Fibroblast of lung (primary cell): ENCODE measurements around the gene REXO5. TPM values are rescaled to one million over a fixed set of nuclear protein-coding genes. Genes with fewer than 3 reads are reported as not detected.
A peak's percentile ranks its signal among the peaks of the same experiment; 100 is the strongest.

Experiments used
- DNase-seq, 2 donors: peaks; one replicate each; pipeline versions ENCODE4 v3.0.0 to v3.0.0-alpha.2; 2010; ENCODE audit warnings: low read depth in 2 of 2
- H2AFZ ChIP-seq: 2 replicates; pipeline ENCODE4 v1.5.1; 2012; ENCODE audit warnings: low read length, control low read depth, inconsistent platforms
- H3K27ac ChIP-seq: 2 replicates; pipeline ENCODE4 v1.5.1; 2011; ENCODE audit warnings: low read length, control low read depth; ENCODE audit not compliant: insufficient read depth
- H3K27me3 ChIP-seq: 2 replicates; pipeline ENCODE4 v1.5.1; 2011; ENCODE audit warnings: mild to moderate bottlenecking, low read length; ENCODE audit not compliant: control insufficient read depth, insufficient read depth
- H3K36me3 ChIP-seq: 2 replicates; pipeline ENCODE4 v1.5.1; 2011; ENCODE audit warnings: low read length; ENCODE audit not compliant: control insufficient read depth, insufficient read depth
- H3K4me1 ChIP-seq: 2 replicates; pipeline ENCODE4 v1.5.1; 2011; ENCODE audit warnings: low read length; ENCODE audit not compliant: control insufficient read depth, insufficient read depth; ENCODE audit errors: extremely low read depth
- H3K4me2 ChIP-seq: 2 replicates; pipeline ENCODE4 v1.5.1; 2011; ENCODE audit warnings: low read length, control low read depth; ENCODE audit not compliant: insufficient read depth; ENCODE audit errors: extremely low read depth
- H3K4me3 ChIP-seq, 4 experiments: fragments of 200-600 bp in 1 of 4; sonication (generic) in 1 of 4; replicated peaks in 1 of 4; 2 replicates each; pipeline ENCODE4 v1.5.1; 2011 to 2016; ENCODE audit warnings: low read length in 4 of 4, low read depth in 3 of 4, mild to moderate bottlenecking in 3 of 4, control low read depth in 2 of 4, inconsistent platforms in 1 of 4, mixed read lengths in 1 of 4; ENCODE audit not compliant: insufficient read depth in 1 of 4; ENCODE audit errors: control extremely low read depth in 1 of 4
- H3K79me2 ChIP-seq: 2 replicates; pipeline ENCODE4 v1.5.1; 2012; ENCODE audit warnings: mild to moderate bottlenecking, low read length, inconsistent platforms; ENCODE audit not compliant: control insufficient read depth, insufficient read depth
- H3K9ac ChIP-seq: 2 replicates; pipeline ENCODE4 v1.5.1; 2011; ENCODE audit warnings: mild to moderate bottlenecking, low read length, control low read depth; ENCODE audit not compliant: insufficient read depth
- H3K9me3 ChIP-seq: 2 replicates; pipeline ENCODE4 v1.5.1; 2012; ENCODE audit warnings: low read depth, low read length; ENCODE audit not compliant: control insufficient read depth, insufficient read depth
- H4K20me1 ChIP-seq: 2 replicates; pipeline ENCODE4 v1.5.1; 2011; ENCODE audit warnings: low read length; ENCODE audit not compliant: control insufficient read depth, insufficient read depth; ENCODE audit errors: extremely low read depth
- CTCF ChIP-seq, 2 donors: IDR thresholded peaks in 1 of 2; conservative IDR thresholded peaks in 1 of 2; 1 replicate in 1 of 2; 2 replicates in 1 of 2; pipeline ENCODE4 v1.5.1; 2011 to 2012; ENCODE audit warnings: low read length in 2 of 2, control low read depth in 1 of 2, inconsistent platforms in 1 of 2, low read depth in 1 of 2, mild to moderate bottlenecking in 1 of 2
- EZH2 ChIP-seq: IDR thresholded peaks from 2 replicates; pipeline ENCODE4 v1.5.1; 2012; ENCODE audit warnings: low read length, control low read depth, mild to moderate bottlenecking; ENCODE audit errors: missing control alignments
- polyA plus RNA-seq, 2 donors: library from polyadenylated mRNA; depleted of rRNA in 1 of 2; stranded (reverse) in 1 of 2; unstranded in 1 of 2; fragments of >200 nt; gene quantifications; 2 replicates each; pipeline ENCODE4 v1.2.1, GENCODE V29; 2011 to 2012; ENCODE audit warnings: missing spikeins in 1 of 2
- total RNA-seq: library from RNA; depleted of rRNA; stranded (reverse); fragments of >200 nt; gene quantifications from 2 replicates; pipeline ENCODE4 v1.2.1, GENCODE V29; 2014

Gene REXO5
- total and polyA plus RNA-seq, 2 donors (not counting 1 experiment from before 2014, with no cell fraction given) = 5.6 to 9.1 TPM

GRCh38 chr16:20784204-20784603 is 22.1 kb upstream of the REXO5 start:
- no peak overlapping the region for H2AFZ ChIP-seq
- no peak overlapping the region for H3K27ac ChIP-seq
- H3K79me2 ChIP-seq = no peaks in the 10 kb centered on the region
- no peaks in the 10 kb centered on the region for H3K27me3 ChIP-seq
- H3K4me2 ChIP-seq = no peak overlapping the region
- no peak for TF ChIP-seq EZH2
- no peak for TF ChIP-seq CTCF (conservative IDR thresholded peaks at IDR 0.05 in 1 of 2, IDR thresholded peaks at IDR 0.05 in 1 of 2; ENCODE audit: low read depth in 1 of 2, low read length in 2 of 2)
- no peak overlapping the region for H3K9ac ChIP-seq
- no peaks in the 10 kb centered on the region for H4K20me1 ChIP-seq
- H3K4me1 ChIP-seq = no peaks in the 10 kb centered on the region
- no peak overlapping the region for H3K4me3 ChIP-seq
- DNase-seq = no peak
- H3K9me3 ChIP-seq = no peaks in the 10 kb centered on the region
- H3K36me3 ChIP-seq = no peaks in the 10 kb centered on the region

DNA sequence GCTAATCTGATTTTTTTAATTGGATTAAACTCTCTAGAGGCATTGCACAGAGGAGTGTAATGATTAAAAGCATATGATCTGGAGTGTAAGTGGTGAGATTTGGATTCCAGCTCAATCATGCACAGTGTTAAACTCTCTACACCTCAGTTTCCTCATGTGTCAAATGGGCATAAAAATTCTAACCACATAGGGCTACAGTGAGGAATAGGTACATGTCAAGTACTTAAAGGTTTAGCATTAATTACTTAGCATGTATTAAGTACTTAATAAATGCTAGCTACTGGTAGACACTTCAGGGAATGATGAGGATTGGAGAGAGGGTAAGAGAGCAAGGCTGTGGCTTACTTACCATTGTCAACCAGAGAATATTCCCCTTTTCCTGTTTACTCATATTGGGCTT is 17.2 kb upstream of the REXO5 start:
- Histone ChIP-seq H4K20me1 (no peaks in the 10 kb centered on the region), H3K4me3 (no peak overlapping the region), H3K27ac (no peak overlapping the region), H3K4me2 (no peak overlapping the region), H3K27me3 (no peaks in the 10 kb centered on the region), H3K4me1 (no peaks in the 10 kb centered on the region), H3K79me2 (no peaks in the 10 kb centered on the region), H3K36me3 (no peaks in the 10 kb centered on the region), H3K9ac (no peak overlapping the region), H3K9me3 (no peaks in the 10 kb centered on the region), H2AFZ (no peak overlapping the region)
- no peak for DNase-seq
- no peak for TF ChIP-seq CTCF (conservative IDR thresholded peaks at IDR 0.05 in 1 of 2, IDR thresholded peaks at IDR 0.05 in 1 of 2; ENCODE audit: low read depth in 1 of 2, low read length in 2 of 2)
- no peak for TF ChIP-seq EZH2

DNA sequence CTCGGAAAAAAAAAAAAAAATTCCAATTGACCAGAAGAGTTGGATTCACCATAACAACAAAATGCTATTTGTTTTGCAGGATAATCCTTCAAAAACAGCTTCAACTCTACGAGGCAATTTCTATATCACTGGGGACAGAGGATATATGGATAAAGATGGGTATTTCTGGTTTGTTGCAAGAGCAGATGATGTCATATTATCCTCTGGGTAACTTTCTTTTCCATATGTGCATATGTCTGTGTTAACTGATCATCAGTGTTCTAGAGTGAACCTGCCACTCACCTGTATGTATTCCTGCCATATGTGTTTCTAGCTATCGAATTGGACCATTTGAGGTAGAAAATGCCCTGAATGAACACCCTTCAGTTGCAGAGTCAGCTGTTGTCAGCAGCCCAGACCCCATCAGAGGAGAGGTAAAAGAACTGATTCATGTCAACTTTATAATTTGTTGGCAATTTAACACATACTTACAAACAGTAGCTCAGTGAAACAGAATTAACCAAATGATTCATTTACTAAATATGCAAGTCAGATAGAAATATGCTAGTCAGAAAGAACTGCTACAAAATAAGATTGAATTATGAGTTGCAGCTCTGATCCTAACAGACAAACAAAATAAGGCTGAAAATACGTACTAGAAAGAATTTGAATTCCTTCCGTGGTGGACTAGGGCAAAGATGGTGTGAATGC is 14.3 kb upstream of the REXO5 start:
- Histone ChIP-seq H3K9ac (no peak overlapping the region), H3K27ac (no peak overlapping the region), H2AFZ (no peak overlapping the region), H3K36me3 (no peaks in the 10 kb centered on the region), H3K9me3 (no peaks in the 10 kb centered on the region), H3K4me1 (no peaks in the 10 kb centered on the region), H3K4me3 (no peak overlapping the region), H3K4me2 (peak overlapping the region; percentile 26), H4K20me1 (no peaks in the 10 kb centered on the region), H3K79me2 (no peaks in the 10 kb centered on the region), H3K27me3 (no peaks in the 10 kb centered on the region)
- DNase-seq = peak in 1 of 2 donors; percentile 57
- TF ChIP-seq EZH2 = no peak
- TF ChIP-seq CTCF (conservative IDR thresholded peaks at IDR 0.05 in 1 of 2, IDR thresholded peaks at IDR 0.05 in 1 of 2; ENCODE audit: low read depth in 1 of 2, low read length in 2 of 2) = no peak
